Measurements from ENCODE around the gene GRAMD2B. TPM values are rescaled to one million over a fixed set of nuclear protein-coding genes. Genes with fewer than 3 reads are reported as not detected.
"Not testable (repeated sequence)": the region's sequence is repeated elsewhere in the genome, so short reads cannot be mapped to it uniquely, and the experiment has no call there.

The GRAMD2B gene
- polyA plus RNA-seq, 1 experiment = 11.9 TPM

DNA sequence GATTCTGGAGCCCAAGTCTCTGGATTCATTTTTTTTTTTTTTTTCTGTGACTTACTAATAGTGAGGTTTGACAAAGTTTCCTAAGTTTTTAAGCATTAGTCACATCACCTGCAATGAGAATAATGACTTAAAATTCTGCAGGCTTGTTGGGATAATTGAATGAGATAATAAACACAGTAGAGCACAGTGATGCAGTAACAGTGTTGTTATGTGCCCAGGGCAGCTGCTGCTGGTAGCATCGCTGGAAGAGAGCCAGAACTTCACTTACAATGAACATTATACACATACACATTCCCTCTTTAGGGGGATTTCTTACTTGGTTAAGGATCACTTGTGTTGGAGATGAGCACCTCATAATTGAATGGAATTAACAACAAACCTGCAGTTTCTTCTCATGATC is 92.9 kb downstream of the GRAMD2B start:
- Histone ChIP-seq H3K4me3 (ENCODE audit: low read depth, low read length) (no peak overlapping the region), H3K9me3 (ENCODE audit: control insufficient read depth, insufficient read depth, low read length) (no peaks in the 10 kb centered on the region), H3K27ac (ENCODE audit: low read depth, low read length) (no peak overlapping the region), H3K27me3 (ENCODE audit: control insufficient read depth, insufficient read depth, low read length) (no peaks in the 10 kb centered on the region)
- TF ChIP-seq, protein P1, sequence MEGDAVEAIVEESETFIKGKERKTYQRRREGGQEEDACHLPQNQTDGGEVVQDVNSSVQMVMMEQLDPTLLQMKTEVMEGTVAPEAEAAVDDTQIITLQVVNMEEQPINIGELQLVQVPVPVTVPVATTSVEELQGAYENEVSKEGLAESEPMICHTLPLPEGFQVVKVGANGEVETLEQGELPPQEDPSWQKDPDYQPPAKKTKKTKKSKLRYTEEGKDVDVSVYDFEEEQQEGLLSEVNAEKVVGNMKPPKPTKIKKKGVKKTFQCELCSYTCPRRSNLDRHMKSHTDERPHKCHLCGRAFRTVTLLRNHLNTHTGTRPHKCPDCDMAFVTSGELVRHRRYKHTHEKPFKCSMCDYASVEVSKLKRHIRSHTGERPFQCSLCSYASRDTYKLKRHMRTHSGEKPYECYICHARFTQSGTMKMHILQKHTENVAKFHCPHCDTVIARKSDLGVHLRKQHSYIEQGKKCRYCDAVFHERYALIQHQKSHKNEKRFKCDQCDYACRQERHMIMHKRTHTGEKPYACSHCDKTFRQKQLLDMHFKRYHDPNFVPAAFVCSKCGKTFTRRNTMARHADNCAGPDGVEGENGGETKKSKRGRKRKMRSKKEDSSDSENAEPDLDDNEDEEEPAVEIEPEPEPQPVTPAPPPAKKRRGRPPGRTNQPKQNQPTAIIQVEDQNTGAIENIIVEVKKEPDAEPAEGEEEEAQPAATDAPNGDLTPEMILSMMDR (IDR thresholded peaks at IDR 0.05; ENCODE audit: low read depth, low read length) = no peak
- CTCF ChIA-PET = interaction anchor here (1.0 to 1.2 kb wide), 2 partner anchors 23 to 145 kb away, joined by 3 to 4 read pairs; no protein-coding TSS in a partner anchor
- POLR2A ChIA-PET = no interaction called here
- peak; percentile 61 for DNase-seq (ENCODE audit: low read depth, low spot score)

DNA sequence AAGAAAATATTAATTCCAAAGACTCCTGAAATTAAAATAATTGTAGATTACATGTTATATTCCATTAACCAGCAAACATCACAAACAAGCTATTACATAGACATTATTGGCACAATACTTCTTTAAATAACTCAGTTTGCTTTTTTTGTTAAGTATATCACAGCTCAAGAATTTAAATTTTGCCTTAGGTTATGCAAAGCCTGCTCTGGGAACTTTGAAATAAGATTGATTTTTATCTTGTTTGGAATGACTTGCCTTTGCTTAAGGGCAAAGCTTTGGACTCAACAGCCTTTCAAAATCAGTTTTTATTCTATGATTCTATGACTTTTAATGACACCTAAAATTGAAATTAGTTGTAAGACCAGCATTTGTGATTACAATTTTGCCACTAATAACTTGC is 93.6 kb downstream of the GRAMD2B start:
- TF ChIP-seq, protein P1 (IDR thresholded peaks at IDR 0.05; ENCODE audit: low read depth, low read length) = no peak
- CTCF ChIA-PET = interaction anchor here (0.6 to 1.2 kb wide), 3 partner anchors 22 to 145 kb away, joined by 3 to 4 read pairs (median 3); no protein-coding TSS in a partner anchor
- Histone ChIP-seq H3K4me3 (ENCODE audit: low read depth, low read length) (no peak overlapping the region), H3K9me3 (ENCODE audit: control insufficient read depth, insufficient read depth, low read length) (no peaks in the 10 kb centered on the region), H3K27ac (ENCODE audit: low read depth, low read length) (no peak overlapping the region), H3K27me3 (ENCODE audit: control insufficient read depth, insufficient read depth, low read length) (no peaks in the 10 kb centered on the region)
- DNase-seq (ENCODE audit: low read depth, low spot score) = no peak
- POLR2A ChIA-PET = no interaction called here

DNA sequence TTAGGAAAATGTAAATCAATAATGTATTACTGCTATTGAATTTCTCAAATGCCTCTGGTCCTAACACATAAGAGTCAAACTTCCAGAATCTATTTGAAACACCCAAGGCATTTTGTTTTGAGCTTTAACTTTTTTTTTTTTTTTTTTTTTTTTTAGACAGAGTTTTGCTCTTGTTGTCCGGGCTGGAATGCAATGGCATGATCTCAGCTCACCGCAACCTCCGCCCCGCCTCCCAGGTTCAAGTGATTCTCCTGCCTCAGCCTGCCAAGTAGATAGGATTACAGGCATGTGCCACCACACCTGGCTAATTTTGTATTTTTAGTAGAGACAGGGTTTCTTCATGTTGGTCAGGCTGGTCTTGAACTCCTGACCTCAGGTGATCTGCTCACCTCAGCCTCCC is 96.0 kb downstream of the GRAMD2B start:
- not testable (repeated sequence) for H3K27me3 ChIP-seq (ENCODE audit: control insufficient read depth, insufficient read depth, low read length); H3K27ac ChIP-seq (ENCODE audit: low read depth, low read length); H3K4me3 ChIP-seq (ENCODE audit: low read depth, low read length); DNase-seq (ENCODE audit: low read depth, low spot score); H3K9me3 ChIP-seq (ENCODE audit: control insufficient read depth, insufficient read depth, low read length)
- ChIA-PET POLR2A (interaction anchor here (0.6 kb wide), 1 partner anchor 27 kb away, joined by 5 read pairs; no protein-coding TSS in a partner anchor), CTCF (interaction anchor here (2.3 kb wide), 1 partner anchor 19 kb away, joined by 9 read pairs; no protein-coding TSS in a partner anchor)

DNA sequence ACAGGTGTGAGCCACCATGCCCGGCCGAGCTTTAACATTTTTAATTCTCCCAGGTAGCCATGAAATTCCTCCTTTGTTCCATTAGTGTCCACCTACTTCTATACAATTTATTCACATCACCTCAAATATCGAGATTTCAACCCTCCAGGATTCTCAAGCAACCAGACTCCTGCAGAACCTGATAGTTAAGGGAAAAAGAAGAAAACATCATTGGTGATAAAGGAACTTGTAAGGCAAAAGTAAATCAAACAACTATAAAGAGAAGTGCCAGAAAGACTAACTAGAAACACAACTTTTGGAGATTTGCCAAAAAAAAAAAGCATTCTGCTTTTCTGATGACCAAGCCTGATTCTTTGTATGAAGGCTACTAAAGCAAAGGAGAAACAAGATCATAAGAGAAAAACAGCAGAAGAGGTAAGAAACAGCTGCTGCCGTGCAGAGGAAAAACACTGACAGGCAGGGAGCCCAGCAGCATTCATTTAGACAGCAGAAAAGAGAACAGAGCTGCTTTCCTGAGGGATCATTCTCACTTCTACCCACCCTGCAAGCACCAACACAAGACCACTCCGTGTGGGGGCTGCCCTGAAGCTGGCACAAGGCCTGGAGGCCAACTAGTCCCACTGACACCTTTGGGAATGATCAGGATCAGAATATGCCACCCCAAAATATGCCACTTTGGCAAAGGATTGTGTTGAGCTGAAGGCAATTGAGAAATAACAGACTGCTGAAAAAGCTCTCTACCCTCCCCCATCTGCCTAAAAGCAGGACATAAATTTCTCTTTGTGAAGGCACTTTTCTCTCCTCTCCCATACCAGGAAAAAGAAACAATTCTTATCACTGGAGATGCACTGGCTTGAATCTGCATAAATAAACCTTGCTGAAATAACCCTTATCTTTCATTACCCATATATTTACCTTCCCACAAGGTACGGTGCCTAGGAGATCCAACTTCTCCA is 96.7 kb downstream of the GRAMD2B start:
- no peak for DNase-seq (ENCODE audit: low read depth, low spot score)
- peak overlapping the region; percentile 39 for H3K27ac ChIP-seq (ENCODE audit: low read depth, low read length)
- H3K27me3 ChIP-seq (ENCODE audit: control insufficient read depth, insufficient read depth, low read length) = no peaks in the 10 kb centered on the region
- no peak overlapping the region for H3K4me3 ChIP-seq (ENCODE audit: low read depth, low read length)
- no peaks in the 10 kb centered on the region for H3K9me3 ChIP-seq (ENCODE audit: control insufficient read depth, insufficient read depth, low read length)
- POLR2A ChIA-PET = interaction anchor here (0.6 kb wide), 2 partner anchors 27 to 219 kb away, joined by 4 to 6 read pairs; no protein-coding TSS in a partner anchor
- CTCF ChIA-PET = interaction anchor here (1.1 to 2.3 kb wide), 5 partner anchors 17 to 181 kb away, joined by 3 to 9 read pairs (median 5); no protein-coding TSS in a partner anchor
- TF ChIP-seq, protein P1 (IDR thresholded peaks at IDR 0.05; ENCODE audit: low read depth, low read length) = no peak

DNA sequence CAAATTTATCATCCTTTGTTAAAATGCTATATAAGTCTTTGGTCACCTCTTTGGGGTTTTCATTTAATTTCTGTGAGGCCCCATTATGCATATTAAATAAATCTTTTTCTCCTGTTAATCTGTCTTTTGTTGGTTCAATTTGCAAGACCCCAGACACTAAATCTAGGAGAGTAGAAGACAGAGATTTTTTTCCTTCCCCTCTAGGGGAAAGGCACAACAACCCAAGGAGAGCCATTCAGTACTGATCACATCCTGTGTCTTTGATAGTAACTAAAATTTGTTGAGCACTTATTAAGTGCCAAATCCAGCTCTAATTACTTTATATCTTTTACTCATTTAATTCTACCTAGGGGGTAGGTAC is 97.4 kb downstream of the GRAMD2B start:
- POLR2A ChIA-PET = interaction anchor here (0.6 kb wide), 2 partner anchors 26 to 219 kb away, joined by 4 to 6 read pairs; no protein-coding TSS in a partner anchor
- H3K27ac ChIP-seq (ENCODE audit: low read depth, low read length) = no peak overlapping the region

More for the DNA sequence above, 97.4 kb downstream of the GRAMD2B start:
- CTCF ChIA-PET = interaction anchor here (1.1 to 2.3 kb wide), 7 partner anchors 11 to 181 kb away, joined by 3 to 9 read pairs (median 5); no protein-coding TSS in a partner anchor
- Histone ChIP-seq H3K4me3 (ENCODE audit: low read depth, low read length) (no peak overlapping the region), H3K9me3 (ENCODE audit: control insufficient read depth, insufficient read depth, low read length) (no peaks in the 10 kb centered on the region), H3K27me3 (ENCODE audit: control insufficient read depth, insufficient read depth, low read length) (no peaks in the 10 kb centered on the region)
- DNase-seq (ENCODE audit: low read depth, low spot score) = no peak
- TF ChIP-seq, protein P1 (IDR thresholded peaks at IDR 0.05; ENCODE audit: low read depth, low read length) = no peak
